Testis (tissue), 3 donors: ENCODE results near the gene TGFB3. TPM values are rescaled to one million over a fixed set of nuclear protein-coding genes. Genes with fewer than 3 reads are reported as not detected.

Source experiments
- DNase-seq: peaks from one replicate; pipeline ENCODE4 v3.0.0-alpha.2; 2019
- H3K27ac ChIP-seq, 2 donors: fragments of 200-600 bp; sonication (generic); one replicate each; pipeline ENCODE4 v1.5.1; 2019
- H3K27me3 ChIP-seq: fragments of 200-600 bp; sonication (generic); one replicate; pipeline ENCODE4 v1.5.1; 2019
- H3K36me3 ChIP-seq: fragments of 200-600 bp; sonication (generic); one replicate; pipeline ENCODE4 v1.5.1; 2017; ENCODE audit warnings: low read depth; ENCODE audit errors: missing control alignments
- H3K4me1 ChIP-seq: fragments of 200-600 bp; sonication (generic); one replicate; pipeline ENCODE4 v1.5.1; 2019
- H3K4me3 ChIP-seq, 2 donors: fragments of 200-600 bp; sonication (generic); one replicate each; pipeline ENCODE4 v1.5.1; 2017 to 2019
- H3K9me3 ChIP-seq: fragments of 200-600 bp; sonication (generic); one replicate; pipeline ENCODE4 v1.5.1; 2017
- POLR2A ChIP-seq: fragments of 450-650 bp; IDR thresholded peaks from one replicate; pipeline ENCODE4 v1.6.1; 2017; ENCODE audit warnings: antibody characterized with exemption, mild to moderate bottlenecking, moderate library complexity
- WGBS, 2 donors: methylation state at CpG; one replicate each; pipeline ENCODE4 v1.1.5; 2018; 5-methylcytosine and 5-hydroxymethylcytosine counted together
- intact Hi-C: fragments of 100-400 bp; cut with DNase I; formaldehyde crosslinking; loops from one replicate; pipeline ENCODE4 v1.15.1; 2023; ENCODE audit warnings: low total_unique reads
- polyA plus RNA-seq: library from polyadenylated mRNA; stranded (reverse); fragments of 350-450 nt; fragmentation: Illumina TruSeq; extraction: RNeasy Lipid Tissue Mini Kit (QIAGEN cat#74804); gene quantifications from one replicate; pipeline ENCODE4 v1.2.3, GENCODE V29; 2014; ENCODE audit warnings: low read depth, low replicate concordance; ENCODE audit not compliant: insufficient read depth
- total RNA-seq, 2 donors: library from RNA; depleted of rRNA; stranded (reverse); fragments of >200 nt; gene quantifications; one replicate each; pipeline ENCODE4 v1.2.3, GENCODE V29; 2016
- TF ChIP-seq, protein P1 (sequence below), 3 experiments: fragments of 450-650 bp in 2 of 3; fragments of 200-600 bp in 1 of 3; sonication (generic) in 1 of 3; IDR thresholded peaks; one replicate each; pipeline ENCODE4 v1.5.1; 2016 to 2019; ENCODE audit warnings: antibody characterized with exemption in 3 of 3, mild to moderate bottlenecking in 2 of 3, moderate library complexity in 1 of 3

TGFB3 gene
- total and polyA plus RNA-seq, 3 donors from 2014 or later: 9.4 to 18.0 (median 15.2) TPM

DNA sequence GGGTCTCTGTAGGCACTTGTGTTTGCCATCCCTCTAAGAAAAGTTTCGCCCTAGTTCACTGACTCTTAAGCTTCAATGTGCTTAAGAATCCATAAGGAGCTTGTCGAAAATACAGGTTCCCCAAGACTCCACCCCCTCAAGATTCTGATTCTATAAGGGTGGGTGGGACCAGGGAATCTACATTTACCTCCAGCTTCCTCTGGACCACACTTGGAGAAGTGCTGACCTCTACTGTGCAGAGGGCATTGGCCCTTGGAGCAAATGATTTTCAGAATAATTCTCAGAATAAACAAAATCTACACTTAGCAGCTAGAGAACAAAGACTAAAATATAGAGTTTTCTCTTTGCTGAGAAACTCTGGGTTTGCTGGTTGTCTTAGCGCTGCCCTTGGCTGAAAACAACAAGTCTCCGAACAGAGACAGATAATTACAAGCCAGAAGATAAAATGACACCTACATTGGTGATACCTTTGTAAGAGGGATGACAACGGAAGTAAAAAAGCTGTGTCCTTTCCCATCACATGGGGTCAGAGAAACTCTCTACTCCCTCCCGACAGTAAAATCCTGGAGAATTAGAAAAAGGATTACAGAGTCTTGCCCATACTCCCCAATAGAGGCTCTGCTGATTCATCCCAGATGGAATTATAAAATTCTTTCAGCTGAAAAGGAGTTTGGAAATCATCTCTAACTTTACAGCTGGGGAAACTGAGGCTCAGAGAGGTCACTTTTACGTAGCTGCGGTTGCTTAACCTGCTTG, 4.8 kb downstream of the TGFB3 start:
- DNase-seq: no peak
- intact Hi-C loops: loop anchor here (10.0 kb wide), 2 partner anchors 72 to 182 kb away; no protein-coding TSS in a partner anchor
- Histone ChIP-seq H3K4me3 (no peak overlapping the region), H3K4me1 (peaks cover 16% of the 10 kb centered on the region), H3K27ac (no peak overlapping the region), H3K36me3 (no peaks in the 10 kb centered on the region), H3K27me3 (no peaks in the 10 kb centered on the region), H3K9me3 (no peaks in the 10 kb centered on the region)
- 55 to 60% methylated on average over 8 of the region's 8 CpGs for WGBS, 2 donors
- TF ChIP-seq POLR2A: no peak
- TF ChIP-seq, protein P1, sequence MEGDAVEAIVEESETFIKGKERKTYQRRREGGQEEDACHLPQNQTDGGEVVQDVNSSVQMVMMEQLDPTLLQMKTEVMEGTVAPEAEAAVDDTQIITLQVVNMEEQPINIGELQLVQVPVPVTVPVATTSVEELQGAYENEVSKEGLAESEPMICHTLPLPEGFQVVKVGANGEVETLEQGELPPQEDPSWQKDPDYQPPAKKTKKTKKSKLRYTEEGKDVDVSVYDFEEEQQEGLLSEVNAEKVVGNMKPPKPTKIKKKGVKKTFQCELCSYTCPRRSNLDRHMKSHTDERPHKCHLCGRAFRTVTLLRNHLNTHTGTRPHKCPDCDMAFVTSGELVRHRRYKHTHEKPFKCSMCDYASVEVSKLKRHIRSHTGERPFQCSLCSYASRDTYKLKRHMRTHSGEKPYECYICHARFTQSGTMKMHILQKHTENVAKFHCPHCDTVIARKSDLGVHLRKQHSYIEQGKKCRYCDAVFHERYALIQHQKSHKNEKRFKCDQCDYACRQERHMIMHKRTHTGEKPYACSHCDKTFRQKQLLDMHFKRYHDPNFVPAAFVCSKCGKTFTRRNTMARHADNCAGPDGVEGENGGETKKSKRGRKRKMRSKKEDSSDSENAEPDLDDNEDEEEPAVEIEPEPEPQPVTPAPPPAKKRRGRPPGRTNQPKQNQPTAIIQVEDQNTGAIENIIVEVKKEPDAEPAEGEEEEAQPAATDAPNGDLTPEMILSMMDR (IDR thresholded peaks at IDR 0.05): no peak

DNA sequence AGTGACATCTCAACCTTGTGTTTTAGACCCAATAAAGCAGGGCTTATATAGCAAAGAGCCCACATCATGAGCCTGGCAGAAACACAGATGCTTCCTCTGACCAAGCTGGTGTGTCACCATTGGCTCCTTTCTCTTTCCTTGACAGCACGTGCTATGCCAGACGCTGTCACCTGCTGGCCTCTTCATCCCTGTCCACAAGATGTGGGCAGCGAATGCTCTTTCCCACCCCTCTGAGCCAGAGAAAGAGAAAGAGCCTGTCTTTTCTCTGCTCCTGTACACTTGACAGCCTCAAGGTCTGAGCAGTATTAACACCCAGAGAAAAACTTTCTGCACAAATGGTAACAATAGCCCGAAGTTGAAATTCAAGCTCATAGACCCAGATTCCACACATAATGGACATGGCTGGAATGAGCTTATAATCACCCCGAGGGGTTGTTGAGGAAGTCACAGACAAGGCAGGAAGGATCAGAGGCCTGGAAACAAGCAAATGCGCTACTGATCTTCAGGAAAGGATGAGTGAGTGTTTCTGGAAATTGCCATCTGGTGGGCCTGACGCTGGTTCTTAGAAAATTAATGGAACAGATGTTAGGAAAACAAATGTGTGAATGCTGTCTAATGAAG, 8.9 kb downstream of the TGFB3 start:
- H3K4me1 ChIP-seq: peaks cover 8% of the 10 kb centered on the region
- no peaks in the 10 kb centered on the region for H3K9me3 ChIP-seq
- H3K27ac ChIP-seq: no peak overlapping the region
- 57% methylated on average over 7 of the region's 7 CpGs for WGBS, 2 donors
- no peaks in the 10 kb centered on the region for H3K36me3 ChIP-seq
- intact Hi-C loops: loop anchor here (10.0 kb wide), 2 partner anchors 68 to 178 kb away; no protein-coding TSS in a partner anchor
- DNase-seq: no peak
- H3K4me3 ChIP-seq: no peak overlapping the region
- TF ChIP-seq, protein P1 (IDR thresholded peaks at IDR 0.05): no peak
- no peak for TF ChIP-seq POLR2A
- no peaks in the 10 kb centered on the region for H3K27me3 ChIP-seq

DNA sequence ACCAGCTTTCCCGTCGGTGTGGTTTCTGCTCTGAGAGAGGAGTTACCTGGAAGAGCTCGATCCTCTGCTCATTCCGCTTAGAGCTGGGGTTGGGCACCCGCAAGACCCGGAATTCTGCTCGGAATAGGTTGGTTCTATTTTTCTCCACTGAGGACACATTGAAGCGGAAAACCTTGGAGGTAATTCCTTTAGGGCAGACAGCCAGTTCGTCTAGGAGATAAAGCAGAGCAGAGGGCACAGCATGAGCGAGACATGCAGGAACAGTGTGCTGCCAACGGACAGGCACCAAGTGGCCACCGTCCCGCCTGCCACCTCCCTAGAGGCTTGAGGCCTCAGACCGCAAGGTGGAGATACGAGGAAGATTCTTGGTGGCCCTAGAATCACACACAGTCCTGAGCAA, 10.3 kb downstream of the TGFB3 start:
- Histone ChIP-seq H3K36me3 (no peaks in the 10 kb centered on the region), H3K27ac (no peak overlapping the region), H3K9me3 (no peaks in the 10 kb centered on the region), H3K4me1 (peaks cover 4% of the 10 kb centered on the region), H3K27me3 (no peaks in the 10 kb centered on the region), H3K4me3 (no peak overlapping the region)
- DNase-seq: no peak
- 92 to 95% methylated on average over 13 to 15 of the region's 15 CpGs for WGBS, 2 donors
- intact Hi-C loops: loop anchor here (10.0 kb wide), 2 partner anchors 67 to 177 kb away; no protein-coding TSS in a partner anchor
- no peak for TF ChIP-seq POLR2A
- TF ChIP-seq, protein P1 (IDR thresholded peaks at IDR 0.05): no peak

DNA sequence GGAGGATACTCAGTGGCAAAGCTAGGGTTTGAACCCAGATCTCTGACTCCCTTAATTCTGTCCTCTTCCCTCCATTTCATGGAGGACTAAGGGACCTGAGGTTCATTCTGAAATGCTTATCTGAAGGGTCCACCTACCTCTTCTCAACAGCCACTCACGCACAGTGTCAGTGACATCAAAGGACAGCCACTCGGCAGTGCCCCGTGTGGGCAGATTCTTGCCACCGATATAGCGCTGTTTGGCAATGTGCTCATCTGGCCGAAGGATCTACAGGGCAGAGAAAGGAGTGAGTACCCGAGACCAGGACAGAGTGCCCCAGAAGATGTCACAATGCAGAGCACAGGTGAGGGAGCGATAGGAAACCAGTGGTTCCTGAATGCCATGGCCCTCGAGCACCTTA, 10.8 kb downstream of the TGFB3 start:
- no peak for TF ChIP-seq POLR2A
- TF ChIP-seq, protein P1 (IDR thresholded peaks at IDR 0.05): no peak
- H3K9me3 ChIP-seq: no peaks in the 10 kb centered on the region
- no peak for DNase-seq
- 93 to 95% methylated on average over 9 of the region's 9 CpGs for WGBS, 2 donors
- no peaks in the 10 kb centered on the region for H3K27me3 ChIP-seq
- intact Hi-C loops: loop anchor here (10.0 kb wide), 2 partner anchors 66 to 176 kb away; no protein-coding TSS in a partner anchor
- H3K4me1 ChIP-seq: peaks cover 4% of the 10 kb centered on the region
- no peaks in the 10 kb centered on the region for H3K36me3 ChIP-seq
- H3K4me3 ChIP-seq: no peak overlapping the region
- no peak overlapping the region for H3K27ac ChIP-seq
